GM12874 (cell line): ENCODE measurements around the gene ANAPC2.

Experiments
- CTCF ChIP-seq: IDR thresholded peaks from 2 replicates; pipeline ENCODE4 v1.5.1; 2011; ENCODE audit warnings: low read depth, mild to moderate bottlenecking, control low read depth, low read length, moderate library complexity; ENCODE audit not compliant: insufficient read depth

Gene ANAPC2

GRCh38 chr9:137171149-137171900 is 17.0 kb downstream of the ANAPC2 start:
- no peak for TF ChIP-seq CTCF

- no peak for TF ChIP-seq CTCF
Observed at GRCh38 chr9:137170486-137171148, 17.7 kb downstream of the ANAPC2 start.

- no peak for TF ChIP-seq CTCF
Observed at GRCh38 chr9:137169896-137170358, 18.4 kb downstream of the ANAPC2 start, which contains the start of gene LRRC26. Gene LRRC26, minus strand, starts transcription at chr9:137170051. Its CDS starts 108 bp downstream, at chr9:137169943.

GRCh38 chr9:137168904-137169856 is 19.2 kb downstream of the ANAPC2 start:
- TF ChIP-seq CTCF: no peak

GRCh38 chr9:137168573-137168903 is 19.8 kb downstream of the ANAPC2 start:
- no peak for TF ChIP-seq CTCF

- TF ChIP-seq CTCF: no peak
Observed at GRCh38 chr9:137167747-137168572, 20.4 kb downstream of the ANAPC2 start.
